Measurements from ENCODE around the gene FCHO1. TPM values are rescaled to one million over a fixed set of nuclear protein-coding genes. Genes with fewer than 3 reads are reported as not detected.
A peak's percentile ranks its signal among the peaks of the same experiment; 100 is the strongest.

The FCHO1 gene
- total and polyA plus RNA-seq, 5 experiments from 2014 or later = 11.2 to 99.7 (median 31.8) TPM

- peaks cover 6 to 92% (median 31%) of the 10 kb centered on the region in 3 donors for H3K36me3 Mint-ChIP-seq
- H3K4me3 Mint-ChIP-seq = no peak overlapping the region
- DNase-seq (no peak), ATAC-seq (no peak)
- POLR2A ChIA-PET = interaction anchor here (0.7 kb wide), 1 partner anchor 416 kb away, joined by 3 read pairs; no protein-coding TSS in a partner anchor
- H3K27ac Mint-ChIP-seq = peak overlapping the region in 9 of 10 donors; percentile 27 to 87 (median 74)
- no peaks in the 10 kb centered on the region for H3K9me3 Mint-ChIP-seq
- peaks cover 13 to 39% (median 23%) of the 10 kb centered on the region in 4 donors for H3K4me1 Mint-ChIP-seq
- H3K27me3 Mint-ChIP-seq = no peaks in the 10 kb centered on the region
Observed at GRCh38 chr19:17837972-17838371, 86.7 kb downstream of the FCHO1 start.

Other genes starting within 250 kb of the FCHO1 start
- 10 to 100 TPM; 78.8 to 82.6 TPM for gene PGLS, start 239.8 kb upstream of the FCHO1 start, total RNA-seq
- gene PGLS, start 239.8 kb upstream of the FCHO1 start, polyA plus RNA-seq = 10 to 100 TPM; 68.9 to 73.4 (median 73.0) TPM
- 10 to 100 TPM; 63.8 to 64.6 TPM for gene COLGALT1, start 195.8 kb upstream of the FCHO1 start, total RNA-seq
- 10 to 100 TPM; 15.6 to 25.8 (median 17.1) TPM for gene COLGALT1, start 195.8 kb upstream of the FCHO1 start, polyA plus RNA-seq
- gene UNC13A, start 63.1 kb upstream of the FCHO1 start, total RNA-seq = under 1 TPM; 0.03 to 0.10 TPM
- gene UNC13A, start 63.1 kb upstream of the FCHO1 start, polyA plus RNA-seq = under 1 TPM in 2 of 3 donors, not detected in 1; 0.01 to 0.06 TPM
- gene MAP1S, start 32.0 kb upstream of the FCHO1 start, total RNA-seq = 10 to 100 TPM; 50.1 to 54.2 TPM
- gene MAP1S, start 32.0 kb upstream of the FCHO1 start, polyA plus RNA-seq = 10 to 100 TPM; 13.8 to 40.0 (median 18.7) TPM
- gene B3GNT3, start 43.7 kb downstream of the FCHO1 start, total RNA-seq = not detected
- under 1 TPM in 2 of 3 donors, not detected in 1; 0.13 to 0.20 TPM for gene B3GNT3, start 43.7 kb downstream of the FCHO1 start, polyA plus RNA-seq
- gene INSL3, start 70.0 kb downstream of the FCHO1 start, total RNA-seq = 1 to 10 TPM; 2.7 to 3.6 TPM
- gene INSL3, start 70.0 kb downstream of the FCHO1 start, polyA plus RNA-seq = 1 to 10 TPM in 2 of 3 donors, under 1 TPM in 1; 0.97 to 3.0 (median 1.9) TPM
- gene JAK3, start 96.5 kb downstream of the FCHO1 start, total RNA-seq = 100 to 1,000 TPM; 120 to 122 TPM
- 100 to 1,000 TPM in 2 of 3 donors, 10 to 100 TPM in 1; 78.7 to 122 (median 109) TPM for gene JAK3, start 96.5 kb downstream of the FCHO1 start, polyA plus RNA-seq
- gene RPL18A, start 108.4 kb downstream of the FCHO1 start, total RNA-seq = 1,000 to 10,000 TPM; 2,924 to 2,989 TPM
- gene RPL18A, start 108.4 kb downstream of the FCHO1 start, polyA plus RNA-seq = 1,000 to 10,000 TPM; 3,790 to 4,859 (median 4,546) TPM
- 1 to 10 TPM; 2.4 to 2.6 TPM for gene SLC5A5, start 120.5 kb downstream of the FCHO1 start, total RNA-seq
- 1 to 10 TPM in 2 of 3 donors, under 1 TPM in 1; 0.39 to 2.2 (median 1.4) TPM for gene SLC5A5, start 120.5 kb downstream of the FCHO1 start, polyA plus RNA-seq
- 10 to 100 TPM; 36.2 to 36.9 TPM for gene CCDC124, start 181.5 kb downstream of the FCHO1 start, total RNA-seq
- gene CCDC124, start 181.5 kb downstream of the FCHO1 start, polyA plus RNA-seq = 10 to 100 TPM; 36.4 to 53.6 (median 43.5) TPM
- not detected for gene KCNN1, start 215.6 kb downstream of the FCHO1 start, total RNA-seq
- not detected for gene KCNN1, start 215.6 kb downstream of the FCHO1 start, polyA plus RNA-seq